HG02610 (cell line): ENCODE results near the gene CCT3.
"Not testable (repeated sequence)": the region's sequence is repeated elsewhere in the genome, so short reads cannot be mapped to it uniquely, and the experiment has no call there.

Source experiments
- ATAC-seq: cut with Tn5 transposase; IDR thresholded peaks from one replicate; pipeline ENCODE4 v1.9.1; 2021; ENCODE audit warnings: mild to moderate bottlenecking, moderate library complexity; ENCODE audit not compliant: unreplicated experiment

The CCT3 gene

GRCh38 chr1:156337052-156337887 is 822 bp downstream of the CCT3 start:
- no peak for ATAC-seq

GRCh38 chr1:156336242-156336641 is 1.9 kb downstream of the CCT3 start:
- ATAC-seq = no peak

GRCh38 chr1:156323179-156323578 is 14.9 kb downstream of the CCT3 start:
- not testable (repeated sequence) for ATAC-seq

GRCh38 chr1:156320560-156320959 is 17.5 kb downstream of the CCT3 start:
- ATAC-seq = no peak

GRCh38 chr1:156319664-156320063 is 18.4 kb downstream of the CCT3 start:
- no peak for ATAC-seq

GRCh38 chr1:156316909-156317308 is 21.2 kb downstream of the CCT3 start:
- no peak for ATAC-seq

GRCh38 chr1:156310962-156311361 is 27.1 kb downstream of the CCT3 start:
- no peak for ATAC-seq

GRCh38 chr1:156308078-156308477 is 30.0 kb downstream of the CCT3 start:
- no peak for ATAC-seq

GRCh38 chr1:156305215-156305614 is 32.9 kb downstream of the CCT3 start:
- ATAC-seq = no peak

- no peak for ATAC-seq
Measured at GRCh38 chr1:156303241-156303640, 34.9 kb downstream of the CCT3 start.

- no peak for ATAC-seq
Measured at GRCh38 chr1:156298852-156299357, 39.2 kb downstream of the CCT3 start, which contains the start of gene VHLL. TSS of gene VHLL (minus strand) at chr1:156299307. CDS start at chr1:156299189, 118 bp downstream.

GRCh38 chr1:156295391-156295947 is 42.6 kb downstream of the CCT3 start, which contains the start of gene GLMP:
TSS of gene GLMP (minus strand) at chr1:156295679. CDS start at chr1:156295645, 34 bp downstream.
- no peak for ATAC-seq

GRCh38 chr1:156293895-156294294 is 44.2 kb downstream of the CCT3 start:
- ATAC-seq = no peak

GRCh38 chr1:156293098-156293434 is 45.0 kb downstream of the CCT3 start:
- no peak for ATAC-seq

GRCh38 chr1:156291226-156292061 is 46.6 kb downstream of the CCT3 start:
- peak; percentile 73 for ATAC-seq

GRCh38 chr1:156289857-156290256 is 48.2 kb downstream of the CCT3 start:
- ATAC-seq = no peak

GRCh38 chr1:156286061-156286460 is 52.0 kb downstream of the CCT3 start:
- ATAC-seq = no peak

- no peak for ATAC-seq
Measured at GRCh38 chr1:156285437-156285836, 52.7 kb downstream of the CCT3 start.

- ATAC-seq = no peak
Measured at GRCh38 chr1:156284757-156285156, 53.3 kb downstream of the CCT3 start.

- no peak for ATAC-seq
Measured at GRCh38 chr1:156284112-156284511, 54.0 kb downstream of the CCT3 start, which contains the start of gene TMEM79. TSS of gene TMEM79 (plus strand) at chr1:156284325. CDS start at chr1:156285227, 902 bp downstream.

- no peak for ATAC-seq
Measured at GRCh38 chr1:156283521-156283920, 54.6 kb downstream of the CCT3 start.
